Left forelimb (tissue), 1 donor: ENCODE results near the gene TPRG1.
A peak's percentile ranks its signal among the peaks of the same experiment; 100 is the strongest.

Experiments
- DNase-seq: peaks from one replicate; pipeline ENCODE4 v3.0.0-alpha.2; 2018; ENCODE audit warnings: low spot score

TPRG1 gene

GRCh38 chr3:189171707-189172106, at the start of gene TPRG1:
Gene TPRG1, plus strand, starts transcription at chr3:189171971. Its CDS starts 35,414 bp downstream, at chr3:189207385.
- no peak for DNase-seq

GRCh38 chr3:189122110-189122509, 49.7 kb upstream of the TPRG1 start:
- no peak for DNase-seq

GRCh38 chr3:189122526-189123205, 49.1 kb upstream of the TPRG1 start:
- no peak for DNase-seq

GRCh38 chr3:189123595-189124387, 48.0 kb upstream of the TPRG1 start:
- no peak for DNase-seq

- DNase-seq = no peak
These were observed 39.5 kb upstream of the TPRG1 start for GRCh38 chr3:189132231-189132671.

- no peak for DNase-seq
These were observed 38.9 kb upstream of the TPRG1 start for GRCh38 chr3:189132839-189133238.

- DNase-seq = no peak
These were observed 38.0 kb upstream of the TPRG1 start for GRCh38 chr3:189133768-189134167.

GRCh38 chr3:189137416-189137815, 34.4 kb upstream of the TPRG1 start:
- no peak for DNase-seq

GRCh38 chr3:189138901-189139610, 32.7 kb upstream of the TPRG1 start:
- DNase-seq = no peak

- no peak for DNase-seq
These were observed 32.2 kb upstream of the TPRG1 start for GRCh38 chr3:189139611-189139940.

GRCh38 chr3:189142527-189142926, 29.2 kb upstream of the TPRG1 start:
- DNase-seq = no peak

- DNase-seq = no peak
These were observed 28.4 kb upstream of the TPRG1 start for GRCh38 chr3:189143321-189143720.

GRCh38 chr3:189143771-189144170, 28.0 kb upstream of the TPRG1 start:
- DNase-seq = no peak

GRCh38 chr3:189144645-189145044, 27.1 kb upstream of the TPRG1 start:
- no peak for DNase-seq

GRCh38 chr3:189146848-189147247, 24.9 kb upstream of the TPRG1 start:
- no peak for DNase-seq

- peak; percentile 69 for DNase-seq
These were observed 23.7 kb upstream of the TPRG1 start for GRCh38 chr3:189148081-189148507.

GRCh38 chr3:189149203-189149602, 22.6 kb upstream of the TPRG1 start:
- DNase-seq = no peak

- DNase-seq = no peak
These were observed 14.4 kb upstream of the TPRG1 start for GRCh38 chr3:189157232-189158007.

- no peak for DNase-seq
These were observed 13.7 kb upstream of the TPRG1 start for GRCh38 chr3:189158034-189158433.

GRCh38 chr3:189160519-189161309, 11.1 kb upstream of the TPRG1 start:
- no peak for DNase-seq

GRCh38 chr3:189165092-189165612, 6.6 kb upstream of the TPRG1 start:
- DNase-seq = no peak
